Fibroblast of lung (primary cell): ENCODE measurements around the gene RAB35. TPM values are rescaled to one million over a fixed set of nuclear protein-coding genes. Genes with fewer than 3 reads are reported as not detected.

Experiments used
- DNase-seq, 2 donors: peaks; one replicate each; pipeline versions ENCODE4 v3.0.0 to v3.0.0-alpha.2; 2010; ENCODE audit warnings: low read depth in 2 of 2
- H2AFZ ChIP-seq: 2 replicates; pipeline ENCODE4 v1.5.1; 2012; ENCODE audit warnings: low read length, control low read depth, inconsistent platforms
- H3K27ac ChIP-seq: 2 replicates; pipeline ENCODE4 v1.5.1; 2011; ENCODE audit warnings: low read length, control low read depth; ENCODE audit not compliant: insufficient read depth
- H3K27me3 ChIP-seq: 2 replicates; pipeline ENCODE4 v1.5.1; 2011; ENCODE audit warnings: mild to moderate bottlenecking, low read length; ENCODE audit not compliant: control insufficient read depth, insufficient read depth
- H3K36me3 ChIP-seq: 2 replicates; pipeline ENCODE4 v1.5.1; 2011; ENCODE audit warnings: low read length; ENCODE audit not compliant: control insufficient read depth, insufficient read depth
- H3K4me1 ChIP-seq: 2 replicates; pipeline ENCODE4 v1.5.1; 2011; ENCODE audit warnings: low read length; ENCODE audit not compliant: control insufficient read depth, insufficient read depth; ENCODE audit errors: extremely low read depth
- H3K4me2 ChIP-seq: 2 replicates; pipeline ENCODE4 v1.5.1; 2011; ENCODE audit warnings: low read length, control low read depth; ENCODE audit not compliant: insufficient read depth; ENCODE audit errors: extremely low read depth
- H3K4me3 ChIP-seq, 4 experiments: fragments of 200-600 bp in 1 of 4; sonication (generic) in 1 of 4; replicated peaks in 1 of 4; 2 replicates each; pipeline ENCODE4 v1.5.1; 2011 to 2016; ENCODE audit warnings: low read length in 4 of 4, low read depth in 3 of 4, mild to moderate bottlenecking in 3 of 4, control low read depth in 2 of 4, inconsistent platforms in 1 of 4, mixed read lengths in 1 of 4; ENCODE audit not compliant: insufficient read depth in 1 of 4; ENCODE audit errors: control extremely low read depth in 1 of 4
- H3K79me2 ChIP-seq: 2 replicates; pipeline ENCODE4 v1.5.1; 2012; ENCODE audit warnings: mild to moderate bottlenecking, low read length, inconsistent platforms; ENCODE audit not compliant: control insufficient read depth, insufficient read depth
- H3K9ac ChIP-seq: 2 replicates; pipeline ENCODE4 v1.5.1; 2011; ENCODE audit warnings: mild to moderate bottlenecking, low read length, control low read depth; ENCODE audit not compliant: insufficient read depth
- H3K9me3 ChIP-seq: 2 replicates; pipeline ENCODE4 v1.5.1; 2012; ENCODE audit warnings: low read depth, low read length; ENCODE audit not compliant: control insufficient read depth, insufficient read depth
- H4K20me1 ChIP-seq: 2 replicates; pipeline ENCODE4 v1.5.1; 2011; ENCODE audit warnings: low read length; ENCODE audit not compliant: control insufficient read depth, insufficient read depth; ENCODE audit errors: extremely low read depth
- EZH2 ChIP-seq: IDR thresholded peaks from 2 replicates; pipeline ENCODE4 v1.5.1; 2012; ENCODE audit warnings: low read length, control low read depth, mild to moderate bottlenecking; ENCODE audit errors: missing control alignments
- polyA plus RNA-seq, 2 donors: library from polyadenylated mRNA; depleted of rRNA in 1 of 2; stranded (reverse) in 1 of 2; unstranded in 1 of 2; fragments of >200 nt; gene quantifications; 2 replicates each; pipeline ENCODE4 v1.2.1, GENCODE V29; 2011 to 2012; ENCODE audit warnings: missing spikeins in 1 of 2
- total RNA-seq: library from RNA; depleted of rRNA; stranded (reverse); fragments of >200 nt; gene quantifications from 2 replicates; pipeline ENCODE4 v1.2.1, GENCODE V29; 2014
- TF ChIP-seq, protein P1 (sequence below), 2 donors: IDR thresholded peaks in 1 of 2; conservative IDR thresholded peaks in 1 of 2; 1 replicate in 1 of 2; 2 replicates in 1 of 2; pipeline ENCODE4 v1.5.1; 2011 to 2012; ENCODE audit warnings: low read length in 2 of 2, control low read depth in 1 of 2, inconsistent platforms in 1 of 2, low read depth in 1 of 2, mild to moderate bottlenecking in 1 of 2

The RAB35 gene
- total and polyA plus RNA-seq, 2 donors (not counting 1 experiment from before 2014, with no cell fraction given): 29.7 to 51.4 TPM

- TF ChIP-seq, protein P1, sequence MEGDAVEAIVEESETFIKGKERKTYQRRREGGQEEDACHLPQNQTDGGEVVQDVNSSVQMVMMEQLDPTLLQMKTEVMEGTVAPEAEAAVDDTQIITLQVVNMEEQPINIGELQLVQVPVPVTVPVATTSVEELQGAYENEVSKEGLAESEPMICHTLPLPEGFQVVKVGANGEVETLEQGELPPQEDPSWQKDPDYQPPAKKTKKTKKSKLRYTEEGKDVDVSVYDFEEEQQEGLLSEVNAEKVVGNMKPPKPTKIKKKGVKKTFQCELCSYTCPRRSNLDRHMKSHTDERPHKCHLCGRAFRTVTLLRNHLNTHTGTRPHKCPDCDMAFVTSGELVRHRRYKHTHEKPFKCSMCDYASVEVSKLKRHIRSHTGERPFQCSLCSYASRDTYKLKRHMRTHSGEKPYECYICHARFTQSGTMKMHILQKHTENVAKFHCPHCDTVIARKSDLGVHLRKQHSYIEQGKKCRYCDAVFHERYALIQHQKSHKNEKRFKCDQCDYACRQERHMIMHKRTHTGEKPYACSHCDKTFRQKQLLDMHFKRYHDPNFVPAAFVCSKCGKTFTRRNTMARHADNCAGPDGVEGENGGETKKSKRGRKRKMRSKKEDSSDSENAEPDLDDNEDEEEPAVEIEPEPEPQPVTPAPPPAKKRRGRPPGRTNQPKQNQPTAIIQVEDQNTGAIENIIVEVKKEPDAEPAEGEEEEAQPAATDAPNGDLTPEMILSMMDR (conservative IDR thresholded peaks at IDR 0.05 in 1 of 2, IDR thresholded peaks at IDR 0.05 in 1 of 2; ENCODE audit: low read depth in 1 of 2, low read length in 2 of 2): no peak
- TF ChIP-seq EZH2: no peak
- no peak overlapping the region for H2AFZ ChIP-seq
- H3K27ac ChIP-seq: no peak overlapping the region
- peaks cover 23% of the 10 kb centered on the region for H3K36me3 ChIP-seq
- H3K4me1 ChIP-seq: no peaks in the 10 kb centered on the region
- H3K79me2 ChIP-seq: peaks cover 16% of the 10 kb centered on the region
- no peak overlapping the region for H3K4me2 ChIP-seq
- no peak overlapping the region for H3K9ac ChIP-seq
- no peaks in the 10 kb centered on the region for H4K20me1 ChIP-seq
- H3K27me3 ChIP-seq: no peaks in the 10 kb centered on the region
- DNase-seq: no peak
- H3K9me3 ChIP-seq: no peaks in the 10 kb centered on the region
- no peak overlapping the region for H3K4me3 ChIP-seq
Measured at GRCh38 chr12:120095736-120096135, 20.8 kb downstream of the RAB35 start.

GRCh38 chr12:120095331-120095730 is 21.2 kb downstream of the RAB35 start:
- no peak for DNase-seq
- no peaks in the 10 kb centered on the region for H3K27me3 ChIP-seq
- H3K36me3 ChIP-seq: peaks cover 23% of the 10 kb centered on the region
- no peak overlapping the region for H3K4me3 ChIP-seq
- no peaks in the 10 kb centered on the region for H3K4me1 ChIP-seq
- TF ChIP-seq, protein P1 (conservative IDR thresholded peaks at IDR 0.05 in 1 of 2, IDR thresholded peaks at IDR 0.05 in 1 of 2; ENCODE audit: low read depth in 1 of 2, low read length in 2 of 2): no peak
- no peak overlapping the region for H2AFZ ChIP-seq
- H4K20me1 ChIP-seq: no peaks in the 10 kb centered on the region
- H3K79me2 ChIP-seq: peaks cover 13% of the 10 kb centered on the region
- no peaks in the 10 kb centered on the region for H3K9me3 ChIP-seq
- no peak overlapping the region for H3K27ac ChIP-seq
- no peak overlapping the region for H3K4me2 ChIP-seq
- H3K9ac ChIP-seq: no peak overlapping the region

DNA sequence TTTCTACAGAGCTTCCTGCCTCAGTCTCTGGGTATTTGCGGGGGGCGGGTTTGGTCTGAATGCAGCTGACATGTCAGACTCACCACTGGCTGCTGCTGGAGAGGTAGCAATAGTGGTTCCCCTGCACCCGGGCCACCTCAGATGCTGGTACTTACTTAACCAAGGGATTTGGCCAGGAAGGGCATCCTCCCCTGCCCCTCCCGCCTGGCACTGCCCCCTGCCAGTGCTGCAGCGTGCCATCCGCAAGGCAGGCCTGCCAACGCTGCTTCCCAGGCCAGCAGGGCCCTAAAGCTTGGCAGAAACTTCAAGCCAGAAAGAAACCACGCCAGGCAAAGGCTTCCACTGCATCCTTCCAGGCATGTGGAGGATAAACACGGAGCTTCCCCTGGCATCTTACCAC is 22.1 kb downstream of the RAB35 start:
- H3K9ac ChIP-seq: no peak overlapping the region
- H3K27me3 ChIP-seq: no peaks in the 10 kb centered on the region
- no peak overlapping the region for H3K4me3 ChIP-seq
- no peak overlapping the region for H2AFZ ChIP-seq
- no peak for TF ChIP-seq EZH2
- TF ChIP-seq, protein P1 (conservative IDR thresholded peaks at IDR 0.05 in 1 of 2, IDR thresholded peaks at IDR 0.05 in 1 of 2; ENCODE audit: low read depth in 1 of 2, low read length in 2 of 2): no peak
- H3K4me1 ChIP-seq: no peaks in the 10 kb centered on the region
- H3K36me3 ChIP-seq: peaks cover 23% of the 10 kb centered on the region
- DNase-seq: no peak
- no peaks in the 10 kb centered on the region for H3K9me3 ChIP-seq
- H3K27ac ChIP-seq: no peak overlapping the region
- no peak overlapping the region for H3K4me2 ChIP-seq
- H4K20me1 ChIP-seq: no peaks in the 10 kb centered on the region
- peaks cover 5% of the 10 kb centered on the region for H3K79me2 ChIP-seq
